GM18868 (cell line): Measurements from ENCODE around the gene ICA1L.
"Not testable (repeated sequence)": the region's sequence is repeated elsewhere in the genome, so short reads cannot be mapped to it uniquely, and the experiment has no call there.

Source experiments
- ATAC-seq: cut with Tn5 transposase; IDR thresholded peaks from one replicate; pipeline ENCODE4 v1.9.1; 2021; ENCODE audit warnings: mild to moderate bottlenecking, moderate library complexity; ENCODE audit not compliant: unreplicated experiment

Gene ICA1L

GRCh38 chr2:202848813-202849212, 22.8 kb downstream of the ICA1L start:
- ATAC-seq, result no peak

- ATAC-seq, result peak; percentile 92
These were observed 23.7 kb downstream of the ICA1L start for GRCh38 chr2:202847693-202848524.

GRCh38 chr2:202844656-202845055, 26.9 kb downstream of the ICA1L start:
- no peak for ATAC-seq

GRCh38 chr2:202842690-202843089, 28.9 kb downstream of the ICA1L start:
- ATAC-seq, result no peak

- no peak for ATAC-seq
These were observed 30.3 kb downstream of the ICA1L start for GRCh38 chr2:202841090-202841867.

GRCh38 chr2:202831242-202832220, 40.0 kb downstream of the ICA1L start:
- no peak for ATAC-seq

- no peak for ATAC-seq
These were observed 46.7 kb downstream of the ICA1L start for GRCh38 chr2:202824901-202825300.

GRCh38 chr2:202822411-202822810, 49.2 kb downstream of the ICA1L start:
- no peak for ATAC-seq

GRCh38 chr2:202821206-202822160, 50.1 kb downstream of the ICA1L start:
- ATAC-seq, result no peak

GRCh38 chr2:202818321-202818720, 53.2 kb downstream of the ICA1L start:
- ATAC-seq, result no peak

- no peak for ATAC-seq
These were observed 53.8 kb downstream of the ICA1L start for GRCh38 chr2:202817771-202818170.

GRCh38 chr2:202815548-202816360, 55.8 kb downstream of the ICA1L start:
- no peak for ATAC-seq

- ATAC-seq, result no peak
These were observed 57.3 kb downstream of the ICA1L start for GRCh38 chr2:202814226-202814625.

- ATAC-seq, result no peak
These were observed 58.2 kb downstream of the ICA1L start for GRCh38 chr2:202813387-202813786.

GRCh38 chr2:202808754-202809153, 62.8 kb downstream of the ICA1L start:
- ATAC-seq, result no peak

- ATAC-seq, result not testable (repeated sequence)
These were observed 64.0 kb downstream of the ICA1L start for GRCh38 chr2:202807431-202808138.

GRCh38 chr2:202805911-202806310, 65.7 kb downstream of the ICA1L start:
- not testable (repeated sequence) for ATAC-seq

- no peak for ATAC-seq
These were observed 73.6 kb downstream of the ICA1L start for GRCh38 chr2:202797944-202798343.
